Ishikawa (cell line): ENCODE measurements around the gene ASPG.

ENCODE experiments used
- CEBPB ChIP-seq: IDR thresholded peaks from 2 replicates; pipeline ENCODE4 v1.6.1; 2012
- CREB1 ChIP-seq: IDR thresholded peaks from 2 replicates; pipeline ENCODE4 v1.6.1; 2012; ENCODE audit warnings: low read depth
- EGR1 ChIP-seq: IDR thresholded peaks from 2 replicates; pipeline ENCODE4 v1.6.1; 2012
- EP300 ChIP-seq: IDR thresholded peaks from 2 replicates; pipeline ENCODE4 v1.6.1; 2012; ENCODE audit warnings: borderline replicate concordance
- FOXM1 ChIP-seq: IDR thresholded peaks from 2 replicates; pipeline ENCODE4 v1.6.1; 2012; ENCODE audit warnings: low read depth, borderline replicate concordance
- MAX ChIP-seq: IDR thresholded peaks from 2 replicates; pipeline ENCODE4 v1.6.1; 2012
- NFIC ChIP-seq: IDR thresholded peaks from 2 replicates; pipeline ENCODE4 v1.6.1; 2012
- RAD21 ChIP-seq: IDR thresholded peaks from 2 replicates; pipeline ENCODE4 v1.6.1; 2012; ENCODE audit warnings: low read depth
- REST ChIP-seq: IDR thresholded peaks from 2 replicates; pipeline ENCODE4 v1.6.1; 2012; ENCODE audit warnings: low read depth, mild to moderate bottlenecking
- TAF1 ChIP-seq: IDR thresholded peaks from 2 replicates; pipeline ENCODE4 v1.6.1; 2012; ENCODE audit warnings: low read depth, mild to moderate bottlenecking
- TCF12 ChIP-seq: IDR thresholded peaks from 2 replicates; pipeline ENCODE4 v1.6.1; 2012; ENCODE audit warnings: low read depth
- TEAD4 ChIP-seq: IDR thresholded peaks from 2 replicates; pipeline ENCODE4 v1.6.1; 2012
- USF1 ChIP-seq: IDR thresholded peaks from 2 replicates; pipeline ENCODE4 v1.6.1; 2012
- YY1 ChIP-seq: IDR thresholded peaks from 2 replicates; pipeline ENCODE4 v1.6.1; 2012; ENCODE audit warnings: low read depth
- ZBTB7A ChIP-seq: IDR thresholded peaks from 2 replicates; pipeline ENCODE4 v1.6.1; 2012; ENCODE audit warnings: low read depth

Gene ASPG

GRCh38 chr14:104081951-104082464, 3.5 kb upstream of the ASPG start:
- TF ChIP-seq FOXM1 (no peak), TEAD4 (no peak), YY1 (no peak), CEBPB (no peak), USF1 (no peak), ZBTB7A (no peak), TAF1 (no peak), EGR1 (no peak), EP300 (no peak), TCF12 (no peak), NFIC (no peak), REST (no peak), RAD21 (no peak), CREB1 (no peak), MAX (no peak)

- TF ChIP-seq EP300 (no peak), MAX (no peak), CEBPB (no peak), EGR1 (no peak), REST (no peak), NFIC (no peak), RAD21 (no peak), TCF12 (no peak), YY1 (no peak), USF1 (no peak), ZBTB7A (no peak), FOXM1 (no peak)
Measured at GRCh38 chr14:104082807-104083206, 2.7 kb upstream of the ASPG start.

- TF ChIP-seq NFIC: no peak
- TF ChIP-seq USF1: no peak
- no peak for TF ChIP-seq YY1
- no peak for TF ChIP-seq CREB1
- TF ChIP-seq RAD21: no peak
- no peak for TF ChIP-seq MAX
- TF ChIP-seq TCF12: no peak
- TF ChIP-seq TAF1: no peak
- TF ChIP-seq TEAD4: no peak
- TF ChIP-seq FOXM1: no peak
- no peak for TF ChIP-seq REST
- no peak for TF ChIP-seq EP300
- no peak for TF ChIP-seq CEBPB
- TF ChIP-seq ZBTB7A: no peak
- TF ChIP-seq EGR1: no peak
Measured at GRCh38 chr14:104084251-104085002, 1.1 kb upstream of the ASPG start.
